Measurements from ENCODE around the gene ACVRL1.
A peak's percentile ranks its signal among the peaks of the same experiment; 100 is the strongest.

Gene ACVRL1

GRCh38 chr12:51910168-51910567 lies 2.9 kb downstream of the ACVRL1 start:
- TF ChIP-seq YY1 (IDR thresholded peaks at IDR 0.05; ENCODE audit: low read depth) (no peak), REST (IDR thresholded peaks at IDR 0.05; ENCODE audit: low read depth) (no peak), FOXM1 (IDR thresholded peaks at IDR 0.05; ENCODE audit: borderline replicate concordance, low read depth) (no peak), CREB1 (IDR thresholded peaks at IDR 0.05; ENCODE audit: low read depth) (no peak), USF1 (IDR thresholded peaks at IDR 0.05) (no peak), MAX (IDR thresholded peaks at IDR 0.05) (no peak), TEAD4 (IDR thresholded peaks at IDR 0.05) (no peak), EP300 (IDR thresholded peaks at IDR 0.05; ENCODE audit: borderline replicate concordance) (no peak), EGR1 (IDR thresholded peaks at IDR 0.05) (no peak)

- no peak for TF ChIP-seq NFIC (IDR thresholded peaks at IDR 0.05)
- no peak for TF ChIP-seq EP300 (IDR thresholded peaks at IDR 0.05; ENCODE audit: borderline replicate concordance)
- no peak for TF ChIP-seq TCF12 (IDR thresholded peaks at IDR 0.05; ENCODE audit: low read depth)
- no peak for TF ChIP-seq CEBPB (IDR thresholded peaks at IDR 0.05)
- no peak for TF ChIP-seq TEAD4 (IDR thresholded peaks at IDR 0.05)
- no peak for TF ChIP-seq EGR1 (IDR thresholded peaks at IDR 0.05)
Measured at GRCh38 chr12:51910691-51911090, 3.4 kb downstream of the ACVRL1 start.

GRCh38 chr12:51911307-51911706 lies 4.0 kb downstream of the ACVRL1 start:
- no peak for TF ChIP-seq EP300 (IDR thresholded peaks at IDR 0.05; ENCODE audit: borderline replicate concordance)
- TF ChIP-seq EGR1 (IDR thresholded peaks at IDR 0.05): no peak
- no peak for TF ChIP-seq REST (IDR thresholded peaks at IDR 0.05; ENCODE audit: low read depth)
- TF ChIP-seq ZBTB7A (IDR thresholded peaks at IDR 0.05; ENCODE audit: low read depth): no peak
- TF ChIP-seq YY1 (IDR thresholded peaks at IDR 0.05; ENCODE audit: low read depth): no peak
- no peak for TF ChIP-seq CREB1 (IDR thresholded peaks at IDR 0.05; ENCODE audit: low read depth)
- no peak for TF ChIP-seq NFIC (IDR thresholded peaks at IDR 0.05)
- no peak for TF ChIP-seq MAX (IDR thresholded peaks at IDR 0.05)
- TF ChIP-seq TAF1 (IDR thresholded peaks at IDR 0.05; ENCODE audit: low read depth): no peak
- no peak for TF ChIP-seq TCF12 (IDR thresholded peaks at IDR 0.05; ENCODE audit: low read depth)
- TF ChIP-seq USF1 (IDR thresholded peaks at IDR 0.05): no peak
- TF ChIP-seq RAD21 (IDR thresholded peaks at IDR 0.05; ENCODE audit: low read depth): no peak

GRCh38 chr12:51911788-51912711 lies 4.7 kb downstream of the ACVRL1 start:
- TF ChIP-seq REST (IDR thresholded peaks at IDR 0.05; ENCODE audit: low read depth): no peak
- no peak for TF ChIP-seq CREB1 (IDR thresholded peaks at IDR 0.05; ENCODE audit: low read depth)
- no peak for TF ChIP-seq ZBTB7A (IDR thresholded peaks at IDR 0.05; ENCODE audit: low read depth)
- TF ChIP-seq TCF12 (IDR thresholded peaks at IDR 0.05; ENCODE audit: low read depth): no peak
- no peak for TF ChIP-seq EP300 (IDR thresholded peaks at IDR 0.05; ENCODE audit: borderline replicate concordance)
- 0 out of 2 replicates have a peak, but pooled peaks have one; percentile 7 for TF ChIP-seq TAF1 (IDR thresholded peaks at IDR 0.05; ENCODE audit: low read depth)

Measured in Ishikawa (cell line).